ENCODE measurements around the gene SLC25A45.

DNA sequence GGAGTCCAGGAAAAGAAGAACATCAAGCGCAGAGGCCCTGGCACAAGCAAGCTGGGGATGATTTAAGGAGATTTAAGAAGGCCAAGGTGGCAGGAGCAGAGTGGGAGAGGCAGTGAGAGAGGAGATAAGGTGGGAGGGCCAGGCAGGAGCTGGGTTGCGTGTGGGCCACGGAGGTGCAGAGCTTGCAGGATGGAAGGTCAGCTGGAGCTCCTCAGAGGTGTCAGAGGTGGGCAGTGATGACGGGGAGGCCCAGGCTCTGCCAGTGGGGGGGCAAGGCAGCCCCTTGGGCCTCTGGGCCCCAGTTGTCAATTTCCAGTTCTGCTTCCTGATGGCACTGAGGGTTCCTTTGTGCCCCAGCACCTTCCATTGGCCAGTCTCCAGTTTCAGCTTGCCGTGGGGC lies 10.5 kb upstream of the SLC25A45 start:
- TF ChIP-seq POLR2A (IDR thresholded peaks at IDR 0.05; ENCODE audit: low read depth, low read length) (no peak), SPI1 (IDR thresholded peaks at IDR 0.05; ENCODE audit: low read depth, low read length) (no peak), POLR2AphosphoS5 (IDR thresholded peaks at IDR 0.05; ENCODE audit: low read depth, low read length) (no peak), TAF1 (IDR thresholded peaks at IDR 0.05; ENCODE audit: low read depth, low read length) (no peak), POU2F2 (IDR thresholded peaks at IDR 0.05; ENCODE audit: low read depth, low read length) (no peak)
